NCI-H1417 treated with DMSO at 0.1 percent for 48 hours (cell line): ENCODE results near the gene NCSTN.
"Not testable (repeated sequence)": the region's sequence is repeated elsewhere in the genome, so short reads cannot be mapped to it uniquely, and the experiment has no call there.

ENCODE experiments used
- DNase-seq: peaks from one replicate; lab custom pipeline; 2025; lab: John Stamatoyannopoulos, UW

The NCSTN gene

DNA sequence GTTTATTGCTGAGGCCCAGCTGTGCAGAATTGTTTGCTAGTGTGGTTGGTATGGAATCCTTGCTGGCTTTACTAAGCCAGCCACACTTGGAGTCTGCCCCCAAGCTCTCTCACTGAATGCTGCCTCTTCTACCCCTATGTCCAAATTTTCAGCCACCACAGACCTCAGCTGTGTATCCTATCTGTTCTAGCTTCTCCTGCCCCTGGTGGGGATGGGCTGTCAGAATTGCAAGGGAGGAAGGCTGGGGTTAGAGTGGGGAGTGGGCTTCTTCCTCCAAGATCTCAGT is 28.1 kb downstream of the NCSTN start:
- DNase-seq, result no peak

DNA sequence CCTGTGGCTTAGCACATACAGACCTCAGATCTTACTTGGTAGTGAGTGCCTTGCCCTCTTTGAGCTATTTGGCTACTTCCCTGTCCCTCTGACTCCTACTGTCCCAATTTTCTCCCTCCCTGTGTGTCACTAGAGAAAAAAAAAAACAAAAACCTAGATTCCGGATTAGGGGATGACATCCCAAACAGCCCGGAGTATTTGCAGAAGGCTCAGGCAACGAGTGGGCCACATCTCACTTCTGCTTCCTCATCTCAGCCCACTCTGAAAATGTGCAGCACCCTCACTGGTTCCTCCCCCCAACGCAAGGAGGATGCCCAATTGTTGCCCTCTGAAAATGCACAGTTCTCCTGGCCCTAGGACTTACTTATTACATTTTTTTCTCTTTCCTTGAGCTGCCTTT is 28.6 kb downstream of the NCSTN start:
- no peak for DNase-seq

DNA sequence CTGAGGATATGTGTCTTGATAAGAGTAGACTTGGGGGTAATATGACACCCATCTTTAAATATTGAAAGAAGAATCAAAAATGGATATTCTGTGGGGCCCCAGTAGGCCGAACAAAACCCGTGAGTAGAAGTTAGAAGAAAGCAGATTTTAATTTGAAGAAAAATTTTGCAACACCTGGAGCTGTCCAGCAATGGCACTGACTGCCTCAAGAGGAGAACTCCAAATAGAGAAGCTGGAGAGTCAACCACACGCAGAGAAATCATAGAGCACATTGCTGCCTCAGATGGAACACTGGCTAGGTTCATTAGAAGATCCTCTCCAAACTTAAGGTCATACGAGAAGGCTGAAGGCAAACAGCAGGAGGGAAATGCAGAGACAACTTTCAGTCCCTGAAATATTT is 30.5 kb downstream of the NCSTN start:
- DNase-seq, result no peak

DNA sequence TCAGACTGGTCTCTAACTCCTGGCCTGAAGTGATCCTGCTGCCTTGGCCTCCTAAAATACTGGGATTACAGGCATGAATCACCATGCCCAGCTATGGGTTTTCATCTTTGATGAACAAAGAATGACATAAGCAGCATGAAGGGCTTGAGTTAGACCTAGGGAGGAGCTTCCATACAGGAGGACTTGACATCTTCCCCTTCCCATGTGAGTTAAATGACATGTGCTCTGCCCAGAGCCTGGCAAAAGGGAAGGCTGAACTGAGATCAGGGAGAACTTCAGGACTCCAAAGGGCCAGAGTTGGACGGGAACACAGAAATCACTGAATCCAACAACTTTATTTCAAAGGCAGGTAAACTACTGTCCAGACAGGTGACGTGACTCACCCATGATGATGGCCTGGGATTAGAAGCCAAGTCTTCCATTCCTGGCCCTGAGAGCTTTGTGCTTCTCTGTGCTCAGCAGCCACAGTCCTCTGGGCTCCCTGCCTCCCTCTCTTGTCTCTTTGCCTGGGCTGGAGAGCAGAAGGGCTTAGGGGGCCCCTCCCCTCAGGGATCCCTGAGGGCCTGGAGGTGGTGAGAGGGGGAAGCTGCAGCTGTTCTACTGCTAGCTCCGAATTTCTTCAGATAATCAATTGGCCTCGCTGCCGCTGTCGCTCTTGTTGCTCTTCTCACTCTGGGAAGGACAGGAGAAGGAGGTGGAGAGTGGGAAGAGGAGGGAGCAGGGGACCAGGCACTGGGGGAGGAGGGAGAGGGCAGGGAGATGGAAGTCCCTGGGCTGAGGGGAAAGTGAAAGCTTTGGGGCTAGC is 31.3 kb downstream of the NCSTN start:
- no peak for DNase-seq

DNA sequence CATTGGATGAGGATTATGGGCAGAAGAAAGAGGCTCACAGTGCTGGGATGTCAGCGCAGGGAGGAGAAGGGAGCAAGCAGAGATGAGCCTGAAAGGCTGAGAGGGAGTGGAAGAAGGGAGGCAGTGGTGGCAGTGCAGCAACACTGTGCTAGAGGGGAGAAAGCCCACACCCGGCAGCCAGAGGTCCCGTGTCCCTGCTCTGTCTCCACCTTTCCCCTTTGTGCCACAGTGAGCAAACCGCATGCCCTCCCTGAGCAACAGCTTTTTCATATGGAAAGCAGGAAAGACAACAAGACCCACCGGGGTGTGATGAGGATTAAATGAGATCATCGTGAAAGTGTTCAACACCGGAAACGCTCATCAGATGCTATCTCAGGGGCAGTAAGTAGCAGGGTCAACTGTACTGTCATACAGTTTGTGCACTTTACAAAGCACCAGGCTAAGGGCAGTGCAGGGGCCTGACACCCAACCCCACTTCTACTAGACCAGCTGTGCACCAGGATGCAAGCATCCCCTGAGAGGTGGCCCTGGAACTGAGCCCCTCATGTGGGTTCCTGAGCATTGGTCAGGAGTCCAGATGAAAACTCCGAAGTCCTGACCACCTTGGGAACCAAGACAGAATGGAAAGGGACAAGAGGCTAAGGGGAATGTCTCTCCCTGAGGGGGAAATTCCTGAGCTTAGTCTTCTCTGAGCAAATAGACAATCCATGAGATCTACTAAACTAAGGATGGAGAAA is 32.8 kb downstream of the NCSTN start:
- no peak for DNase-seq

DNA sequence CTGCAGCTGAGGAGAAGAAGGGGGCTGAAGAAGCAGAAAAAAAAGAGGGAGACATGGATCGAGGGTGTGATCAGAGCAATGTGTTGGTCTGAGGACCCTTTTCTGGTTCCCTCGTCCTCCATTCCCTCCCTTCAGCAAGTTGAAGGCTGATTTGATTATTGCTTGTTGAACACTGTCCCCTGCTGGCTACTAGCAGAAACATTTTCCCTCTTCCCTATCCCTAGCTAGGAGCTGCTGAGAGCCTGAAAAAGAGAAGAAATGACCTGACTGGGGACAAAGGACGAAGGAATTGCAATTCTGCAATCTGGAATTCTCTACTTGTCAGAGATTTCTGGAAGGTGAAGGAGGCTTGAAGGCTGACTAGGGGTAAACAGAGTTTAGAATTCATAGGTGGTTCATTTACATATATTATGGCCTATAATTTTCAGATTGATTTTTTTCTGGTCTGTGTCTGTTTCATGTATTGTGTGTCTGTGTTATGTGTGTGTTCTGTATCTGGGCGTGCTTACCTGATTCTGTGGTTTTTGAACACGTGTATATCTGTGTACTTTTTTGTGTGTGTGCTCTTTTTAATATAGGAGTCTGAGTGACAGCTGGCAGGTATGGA is 33.4 kb downstream of the NCSTN start:
- peak; percentile 0 for DNase-seq

DNA sequence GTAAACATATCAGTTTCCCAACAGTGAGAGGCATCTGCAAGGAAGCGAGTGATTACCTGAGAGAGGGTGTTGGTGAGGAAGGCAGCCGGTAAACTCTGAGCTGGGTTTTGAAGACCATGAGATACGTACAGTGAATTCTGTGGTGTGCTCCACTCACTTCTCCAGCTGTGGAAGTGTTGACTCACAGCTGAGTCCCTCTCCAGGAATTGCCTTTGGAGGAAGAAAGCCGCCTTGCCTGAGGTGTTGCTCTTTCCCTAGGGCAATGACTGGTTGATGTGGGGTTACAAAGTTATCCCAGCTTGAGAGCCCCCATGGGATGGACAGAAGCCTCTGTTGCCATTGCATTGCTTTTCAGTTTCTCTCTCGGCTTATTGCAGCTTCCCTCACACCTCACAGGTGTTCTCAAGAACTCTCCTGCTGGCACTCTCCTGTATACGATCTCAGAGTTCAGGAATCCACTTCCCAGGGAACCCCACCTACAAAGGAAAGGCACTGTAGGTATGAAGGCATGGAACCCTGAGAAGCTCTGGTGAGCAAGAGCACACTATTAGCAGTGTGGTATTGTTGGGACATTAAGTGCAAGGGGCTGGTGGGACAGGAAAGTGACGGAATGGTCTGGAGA is 34.5 kb downstream of the NCSTN start:
- no peak for DNase-seq

DNA sequence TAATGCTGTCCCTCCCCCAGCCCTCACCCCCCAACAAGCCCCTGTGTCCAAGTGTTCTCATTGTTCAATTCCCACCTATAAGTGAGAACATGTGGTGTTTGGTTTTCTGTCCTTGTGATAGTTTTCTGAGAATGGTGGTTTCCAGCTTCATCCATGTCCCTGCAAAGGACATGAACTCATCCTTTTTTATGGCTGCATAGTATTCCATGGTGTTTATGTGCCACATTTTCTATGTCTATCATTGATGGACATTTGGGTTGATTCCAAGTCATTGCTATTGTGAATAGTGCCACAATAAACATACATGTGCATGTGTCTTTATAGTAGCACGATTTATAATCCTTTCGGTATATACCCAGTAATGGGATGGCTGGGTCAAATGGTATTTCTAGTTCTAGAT is 41.6 kb downstream of the NCSTN start:
- not testable (repeated sequence) for DNase-seq

DNA sequence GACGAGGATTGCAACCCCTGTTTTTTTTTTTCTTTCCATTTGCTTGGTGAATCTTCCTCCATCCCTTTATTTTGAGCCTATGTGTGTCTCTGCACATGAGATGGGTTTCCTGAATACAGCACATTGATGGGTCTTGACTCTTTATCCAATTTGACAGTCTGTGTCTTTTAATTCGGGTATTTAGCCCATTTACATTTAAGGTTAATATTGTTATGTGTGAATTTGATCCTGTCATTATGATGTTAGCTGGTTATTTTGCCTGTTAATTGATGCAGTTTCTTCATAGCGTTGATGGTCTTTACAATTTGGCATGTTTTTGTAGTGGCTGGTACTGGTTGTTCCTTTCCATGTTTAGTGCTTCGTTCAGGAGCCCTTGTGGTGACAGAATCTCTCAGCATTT is 45.2 kb downstream of the NCSTN start:
- DNase-seq, result not testable (repeated sequence)

DNA sequence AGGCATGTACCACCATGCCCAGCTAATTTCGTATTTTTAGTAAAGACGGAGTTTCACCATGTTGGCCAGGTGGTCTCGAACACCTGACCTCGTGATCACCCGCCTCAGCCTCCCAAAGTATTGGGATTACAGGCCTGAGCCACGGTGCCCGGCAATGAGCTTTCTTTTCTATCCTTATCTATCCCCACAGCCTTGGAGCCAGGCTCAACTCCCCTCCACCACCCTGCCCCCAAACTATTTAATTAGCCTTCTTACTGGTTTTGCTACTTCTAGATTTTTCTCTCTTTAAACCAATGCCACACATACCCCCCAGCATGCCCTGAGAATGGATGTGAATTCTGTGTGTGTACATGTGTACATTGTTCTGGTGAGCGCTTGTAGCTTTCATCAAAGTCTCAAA is 51.5 kb downstream of the NCSTN start:
- DNase-seq, result no peak

DNA sequence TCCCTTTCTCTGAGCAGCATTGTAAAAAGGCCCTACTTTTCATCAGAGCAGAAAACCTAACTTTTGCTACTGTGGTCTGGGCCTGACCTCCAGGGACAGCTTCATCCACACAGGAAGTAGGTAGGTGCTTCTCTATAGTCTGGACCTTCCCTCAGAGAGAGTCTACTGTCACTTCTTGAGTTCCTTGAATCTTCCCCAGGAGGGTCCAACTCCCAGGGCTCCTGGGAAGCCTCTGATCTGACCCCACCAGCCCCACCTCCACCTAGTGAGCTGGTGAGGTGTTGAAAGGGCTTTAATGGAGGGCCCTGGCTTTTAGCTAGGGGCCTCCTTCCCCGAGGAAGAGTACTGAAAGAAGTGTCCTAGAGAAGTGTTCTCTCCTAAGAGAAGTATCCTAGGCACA is 54.5 kb downstream of the NCSTN start:
- no peak for DNase-seq

DNA sequence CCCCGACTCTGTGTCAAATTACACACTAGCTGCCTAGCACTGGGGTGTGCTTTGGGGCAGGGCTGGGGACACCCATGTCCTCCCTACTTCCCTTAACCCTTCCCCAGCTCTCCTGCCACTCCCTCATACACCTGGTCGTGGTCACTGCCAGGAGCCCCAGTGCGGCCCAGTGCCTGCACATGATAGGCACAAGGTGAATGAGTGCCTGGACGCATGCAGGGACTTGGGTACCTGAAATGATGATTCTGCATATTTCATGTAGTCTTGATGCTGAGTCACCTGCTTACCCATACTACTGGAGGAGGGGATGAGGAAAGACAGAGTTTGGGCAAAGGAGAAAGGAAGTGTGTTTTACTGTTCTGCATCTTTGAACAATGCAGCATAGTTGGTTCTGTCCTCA is 55.6 kb downstream of the NCSTN start:
- DNase-seq, result no peak

DNA sequence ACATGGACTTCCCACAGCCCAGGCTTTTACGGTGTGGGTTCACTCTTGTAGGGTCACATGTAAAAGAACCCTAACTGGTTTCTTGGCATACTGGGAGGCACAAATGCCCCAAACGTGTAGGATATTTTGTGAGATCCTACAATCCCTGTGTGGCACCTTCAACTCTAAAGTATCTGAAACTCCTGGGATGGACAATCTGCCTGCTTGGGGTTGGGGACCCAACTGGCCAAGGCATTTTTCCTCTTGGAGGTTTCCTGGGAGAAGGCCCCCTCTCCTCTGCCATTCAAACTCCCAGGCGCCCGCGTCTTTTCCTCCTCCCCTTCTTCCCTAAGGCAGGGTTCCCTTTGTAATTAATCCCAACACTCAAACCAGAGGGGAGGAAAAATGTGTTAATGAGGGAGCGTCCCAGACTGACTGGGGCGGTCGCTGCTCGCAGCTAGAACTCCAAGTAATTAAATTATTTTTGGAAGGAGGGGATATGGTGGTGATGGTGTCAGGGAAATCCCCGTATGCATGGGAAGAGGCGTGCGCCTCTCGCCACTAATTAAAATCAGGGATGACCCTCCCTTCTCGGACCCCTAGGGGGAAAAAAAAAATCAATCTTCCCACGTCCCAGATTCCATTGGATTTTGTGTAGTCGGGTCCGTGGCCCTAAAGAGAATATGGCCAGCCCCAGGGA is 56.5 kb downstream of the NCSTN start:
- DNase-seq, result no peak

DNA sequence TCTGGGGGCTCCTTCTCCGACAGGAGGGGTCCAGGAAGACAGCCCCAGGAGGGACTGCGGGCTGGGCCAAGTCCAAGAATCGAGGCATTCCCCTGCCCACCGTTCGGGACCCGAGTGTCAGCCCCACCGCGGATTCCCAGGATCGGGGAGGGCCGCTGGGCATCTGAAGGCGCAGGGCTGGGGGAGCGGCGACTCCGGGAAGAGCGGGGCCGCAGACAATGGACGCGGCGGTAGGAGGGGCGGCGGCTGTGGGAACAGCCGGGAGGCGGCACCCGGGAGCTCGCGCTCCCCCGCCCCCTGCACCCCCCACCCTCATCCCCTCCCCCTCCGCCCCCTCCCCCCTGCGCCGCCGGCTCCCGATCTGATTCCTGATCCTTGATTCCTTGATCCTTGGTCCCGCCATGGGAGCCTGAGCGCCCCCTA is 57.1 kb downstream of the NCSTN start, which contains the start of gene VANGL2:
TSS of gene VANGL2 (plus strand) at position 342 of the 423 bp plus-strand sequence. CDS start 15,274 bp downstream, outside the sequence.
- peak; percentile 15 for DNase-seq

DNA sequence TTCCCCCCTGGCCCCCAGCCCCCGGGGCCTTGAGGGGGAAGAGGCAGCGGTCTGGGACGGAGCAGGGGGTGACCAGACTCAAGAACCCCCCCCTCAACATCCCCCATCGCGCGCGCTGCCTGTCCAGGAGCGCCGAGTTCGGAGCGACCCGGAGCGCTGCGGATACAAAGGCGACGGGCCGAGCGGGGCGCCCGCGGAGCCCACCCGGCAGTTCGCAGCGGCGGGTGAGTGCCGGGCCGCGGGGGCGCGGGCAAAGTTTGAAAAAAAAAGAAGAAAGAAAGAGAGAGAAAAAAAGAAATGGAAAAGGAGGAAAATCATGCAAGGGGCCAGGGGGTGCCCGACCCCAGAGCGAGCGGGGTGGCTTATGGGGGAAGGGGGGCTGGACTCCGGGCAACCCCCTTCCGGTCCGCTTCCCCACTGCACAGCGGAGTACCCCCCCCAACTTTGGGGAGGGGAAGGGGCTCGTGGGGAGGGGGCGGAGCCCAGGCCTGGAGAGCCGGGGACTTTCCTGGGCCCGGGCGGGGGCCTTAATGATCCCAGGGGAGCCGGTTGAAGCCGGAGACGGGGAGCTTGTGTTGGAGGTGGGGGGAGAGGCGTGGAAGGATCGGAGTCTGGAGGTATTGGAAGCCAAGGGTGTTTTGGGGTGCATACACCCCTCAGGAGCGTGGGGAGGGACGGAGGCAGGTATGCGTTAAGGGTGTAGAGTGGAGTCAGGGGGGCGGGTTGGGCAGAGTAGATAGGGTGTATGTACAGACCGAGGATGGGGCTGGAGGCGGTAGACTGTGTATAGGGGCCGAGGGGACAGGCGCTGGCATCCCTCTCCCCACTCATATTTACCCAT is 57.7 kb downstream of the NCSTN start:
- no peak for DNase-seq

DNA sequence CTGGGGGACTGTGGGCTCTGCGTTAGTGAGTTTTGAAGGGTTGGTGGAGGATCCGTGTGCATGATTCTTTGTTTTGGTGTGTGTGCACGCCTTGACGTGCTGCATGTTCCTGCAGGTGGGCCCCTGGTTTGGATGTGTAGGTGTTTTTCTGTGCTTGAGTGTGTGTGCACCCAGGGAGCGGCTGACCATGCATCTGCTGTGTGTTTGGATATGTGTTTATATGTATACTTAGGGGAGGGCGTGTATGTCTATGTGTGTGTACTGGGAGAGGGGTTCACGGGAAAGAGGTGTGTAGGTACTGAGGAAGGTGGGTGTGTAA is 58.3 kb downstream of the NCSTN start:
- DNase-seq, result no peak

DNA sequence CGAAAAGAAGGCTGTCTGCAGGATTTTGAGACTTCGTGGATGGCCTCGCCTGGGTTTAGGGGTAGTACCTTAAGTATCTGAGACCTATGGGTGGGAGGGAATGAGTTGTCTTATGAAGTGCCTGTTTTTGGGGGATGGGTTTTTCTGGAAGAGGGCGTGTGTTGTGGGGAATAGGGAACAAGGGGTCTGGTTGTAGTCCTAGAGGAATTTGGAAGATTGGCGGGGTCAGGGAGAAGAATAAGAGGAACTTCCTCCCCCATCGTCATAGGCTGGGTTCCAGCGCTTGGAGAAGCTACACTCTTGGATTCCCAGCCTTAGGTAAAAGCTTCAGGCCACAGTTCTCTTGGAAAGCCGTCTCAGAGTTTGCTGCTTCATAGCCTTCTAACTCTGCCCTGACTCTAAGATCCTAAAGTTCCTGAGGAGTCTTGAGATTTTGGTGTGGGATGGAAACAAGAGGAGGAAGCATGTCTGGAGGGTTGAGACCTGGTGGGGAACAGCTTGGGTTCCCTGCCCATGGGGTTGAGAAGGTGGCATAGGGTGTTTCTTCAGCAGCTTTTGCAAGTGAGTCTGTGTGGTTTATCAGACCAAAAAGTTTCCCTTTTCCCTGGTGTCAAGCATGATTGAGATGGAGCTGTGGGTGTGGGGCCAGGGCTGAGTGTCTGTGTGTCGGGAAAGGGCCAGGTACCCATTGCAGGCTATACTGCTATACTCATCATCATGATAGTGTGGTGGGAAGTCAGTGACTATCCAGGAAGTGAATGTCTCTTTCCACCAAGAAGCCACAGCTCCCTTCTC is 59.0 kb downstream of the NCSTN start:
- no peak for DNase-seq

DNA sequence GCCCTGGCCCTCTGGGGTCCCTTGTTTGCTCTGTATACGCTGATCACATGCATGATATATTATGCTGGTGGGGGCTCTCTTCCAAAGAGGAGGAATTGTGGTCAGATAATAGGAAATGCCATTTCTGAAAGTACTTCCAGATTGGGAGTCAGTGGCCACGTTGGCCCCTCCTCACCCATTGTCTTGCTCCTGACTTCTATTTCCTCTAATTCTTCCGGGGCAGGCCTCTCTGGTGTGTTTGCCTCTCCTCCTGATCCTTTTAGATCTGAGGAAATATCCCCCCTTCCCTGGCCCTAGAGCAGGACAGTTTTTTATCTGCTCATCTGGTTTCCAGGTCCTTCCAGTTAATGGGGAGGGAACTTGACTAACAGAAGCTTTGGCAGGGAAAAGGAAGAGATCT is 60.1 kb downstream of the NCSTN start:
- DNase-seq, result no peak

DNA sequence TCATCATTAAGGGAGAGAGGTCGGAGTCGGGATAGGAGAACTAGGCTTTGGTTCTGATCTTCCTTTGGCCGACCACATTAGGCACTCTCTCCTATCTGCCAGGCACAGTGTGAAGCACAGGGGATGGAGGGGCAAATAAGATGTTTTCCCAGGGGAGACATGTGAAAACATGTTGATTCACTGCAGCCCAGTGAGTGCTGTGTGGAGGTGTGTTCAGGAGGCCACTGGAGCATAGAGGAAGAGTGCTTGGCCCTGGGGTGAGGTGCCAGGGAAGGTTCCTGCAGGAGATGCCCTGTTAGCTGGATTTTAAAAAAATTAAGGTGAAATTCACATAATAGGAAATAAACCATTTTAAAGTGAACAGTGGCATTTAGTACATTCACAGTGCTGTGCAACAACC is 60.9 kb downstream of the NCSTN start:
- no peak for DNase-seq

DNA sequence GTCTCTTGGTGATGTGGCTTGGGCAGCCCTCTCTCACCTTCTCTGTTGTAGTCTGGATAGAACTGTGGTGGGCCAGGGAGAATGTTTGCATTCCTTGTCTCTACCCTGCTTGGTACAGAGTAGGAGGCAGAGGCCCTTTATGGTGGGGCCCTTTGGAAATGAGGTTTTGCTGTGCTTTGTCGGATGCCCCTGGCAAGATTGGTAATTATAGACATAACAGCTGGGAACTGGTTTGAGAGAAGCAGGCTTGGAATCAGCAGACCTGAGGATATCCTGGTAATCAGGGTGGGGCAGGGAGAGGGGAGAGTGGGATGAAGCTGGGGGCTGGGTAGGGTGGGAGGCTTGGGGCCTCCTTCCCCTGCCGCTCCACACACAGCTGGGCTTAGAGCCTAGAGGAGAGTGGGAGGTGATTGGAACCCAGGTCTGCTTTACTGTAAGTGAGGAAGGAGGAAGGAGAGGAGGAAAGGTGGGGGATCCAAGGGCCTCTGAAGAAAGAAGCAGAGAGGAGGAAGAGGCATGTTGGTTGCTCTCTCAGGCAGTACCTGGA is 62.2 kb downstream of the NCSTN start:
- no peak for DNase-seq
